HEK293T (cell line): ENCODE results near the gene CNKSR1.

Experiments used
- CTCF ChIA-PET: fragments of 350-600 bp; formaldehyde crosslinking; extraction: SDS; loops from one replicate; lab custom pipeline; 2021; ENCODE audit warnings: antibody characterized with exemption, inconsistent platforms; lab: Yijun Ruan, JAX
- POLR2A ChIA-PET: fragments of 350-600 bp; formaldehyde crosslinking; extraction: SDS; loops from one replicate; lab custom pipeline; 2020; ENCODE audit warnings: antibody characterized with exemption, inconsistent platforms; lab: Yijun Ruan, JAX
- DNase-seq: peaks from one replicate; pipeline ENCODE4 v3.0.0; 2012; ENCODE audit warnings: mixed read lengths; ENCODE audit errors: extremely low spot score
- ARNT ChIP-seq: fragments of 450-650 bp; IDR thresholded peaks from 2 replicates; pipeline ENCODE4 v1.6.1; 2017; ENCODE audit warnings: mild to moderate bottlenecking
- BHLHE40 ChIP-seq: fragments of 450-650 bp; IDR thresholded peaks from 2 replicates; pipeline ENCODE4 v1.6.1; 2016; ENCODE audit warnings: mild to moderate bottlenecking, moderate library complexity, borderline replicate concordance
- CTBP1 ChIP-seq: fragments of 450-650 bp; IDR thresholded peaks from 2 replicates; pipeline ENCODE4 v1.6.1; 2016; ENCODE audit warnings: borderline replicate concordance
- ELF4 ChIP-seq: fragments of 450-650 bp; IDR thresholded peaks from 2 replicates; pipeline ENCODE4 v1.6.1; 2017; ENCODE audit warnings: antibody characterized with exemption
- FOXA1 ChIP-seq: fragments of 450-650 bp; IDR thresholded peaks from 2 replicates; pipeline ENCODE4 v1.6.1; 2016; ENCODE audit warnings: mild to moderate bottlenecking
- FOXK2 ChIP-seq: fragments of 450-650 bp; IDR thresholded peaks from 2 replicates; pipeline ENCODE4 v1.6.1; 2016; ENCODE audit warnings: mild to moderate bottlenecking
- FOXM1 ChIP-seq: fragments of 450-650 bp; IDR thresholded peaks from 2 replicates; pipeline ENCODE4 v1.6.1; 2017; ENCODE audit warnings: mild to moderate bottlenecking, borderline replicate concordance
- HDGF ChIP-seq: fragments of 450-650 bp; IDR thresholded peaks from 2 replicates; pipeline ENCODE4 v1.6.1; 2017; ENCODE audit warnings: antibody characterized with exemption, borderline replicate concordance
- L3MBTL2 ChIP-seq: fragments of 450-650 bp; conservative IDR thresholded peaks from 2 replicates; pipeline ENCODE4 v1.6.1; 2016; ENCODE audit warnings: mild to moderate bottlenecking
- LEF1 ChIP-seq: fragments of 450-650 bp; IDR thresholded peaks from 2 replicates; pipeline ENCODE4 v1.6.1; 2017; ENCODE audit warnings: mild to moderate bottlenecking, borderline replicate concordance
- NFRKB ChIP-seq: fragments of 450-650 bp; IDR thresholded peaks from 2 replicates; pipeline ENCODE4 v1.6.1; 2016; ENCODE audit warnings: mild to moderate bottlenecking, moderate library complexity
- SP1 ChIP-seq: fragments of 450-650 bp; IDR thresholded peaks from 2 replicates; pipeline ENCODE4 v1.6.1; 2017
- SUZ12 ChIP-seq: fragments of 450-650 bp; IDR thresholded peaks from 2 replicates; pipeline ENCODE4 v1.6.1; 2016; ENCODE audit warnings: mild to moderate bottlenecking
- TARDBP ChIP-seq: fragments of 450-650 bp; IDR thresholded peaks from 2 replicates; pipeline ENCODE4 v1.6.1; 2016
- ZNF384 ChIP-seq: fragments of 450-650 bp; IDR thresholded peaks from 2 replicates; pipeline ENCODE4 v1.6.1; 2016
- TF ChIP-seq, protein P1 (sequence below): fragments of 450-650 bp; IDR thresholded peaks from 2 replicates; pipeline ENCODE4 v1.6.1; 2016

Gene CNKSR1

DNA sequence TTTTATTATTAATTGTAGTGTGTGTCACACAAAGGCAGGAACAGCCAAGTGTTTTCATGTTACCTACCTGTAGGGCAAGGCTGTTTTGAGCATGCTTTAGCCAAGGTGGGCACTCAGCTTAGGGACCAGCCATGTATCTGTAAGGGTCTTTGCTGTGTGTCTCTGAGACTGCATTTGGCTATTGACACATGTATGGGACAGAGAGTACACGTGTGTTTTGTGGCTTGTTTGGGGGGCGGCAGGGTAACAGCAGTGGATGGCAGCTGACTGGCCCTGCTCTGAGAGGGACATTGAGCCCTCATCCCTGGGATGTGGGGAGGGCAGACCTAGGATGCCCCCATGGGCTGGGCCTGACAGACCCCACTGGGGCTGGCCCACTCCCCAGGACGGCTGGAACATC, 20.0 kb downstream of the CNKSR1 start:
- ChIA-PET CTCF (no interaction called here), POLR2A (no interaction called here)
- TF ChIP-seq FOXK2, result no peak
- TF ChIP-seq, protein P1, sequence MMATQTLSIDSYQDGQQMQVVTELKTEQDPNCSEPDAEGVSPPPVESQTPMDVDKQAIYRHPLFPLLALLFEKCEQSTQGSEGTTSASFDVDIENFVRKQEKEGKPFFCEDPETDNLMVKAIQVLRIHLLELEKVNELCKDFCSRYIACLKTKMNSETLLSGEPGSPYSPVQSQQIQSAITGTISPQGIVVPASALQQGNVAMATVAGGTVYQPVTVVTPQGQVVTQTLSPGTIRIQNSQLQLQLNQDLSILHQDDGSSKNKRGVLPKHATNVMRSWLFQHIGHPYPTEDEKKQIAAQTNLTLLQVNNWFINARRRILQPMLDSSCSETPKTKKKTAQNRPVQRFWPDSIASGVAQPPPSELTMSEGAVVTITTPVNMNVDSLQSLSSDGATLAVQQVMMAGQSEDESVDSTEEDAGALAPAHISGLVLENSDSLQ, result no peak
- TF ChIP-seq SUZ12, result no peak
- TF ChIP-seq ELF4, result no peak
- no peak for TF ChIP-seq LEF1
- no peak for TF ChIP-seq ZNF384
- no peak for TF ChIP-seq L3MBTL2
- no peak for TF ChIP-seq FOXM1
- no peak for TF ChIP-seq CTBP1
- TF ChIP-seq BHLHE40, result no peak
- TF ChIP-seq TARDBP, result no peak
- no peak for TF ChIP-seq HDGF
- TF ChIP-seq ARNT, result no peak
- no peak for TF ChIP-seq NFRKB
- TF ChIP-seq FOXA1, result no peak
- no peak for TF ChIP-seq SP1
- DNase-seq, result no peak

DNA sequence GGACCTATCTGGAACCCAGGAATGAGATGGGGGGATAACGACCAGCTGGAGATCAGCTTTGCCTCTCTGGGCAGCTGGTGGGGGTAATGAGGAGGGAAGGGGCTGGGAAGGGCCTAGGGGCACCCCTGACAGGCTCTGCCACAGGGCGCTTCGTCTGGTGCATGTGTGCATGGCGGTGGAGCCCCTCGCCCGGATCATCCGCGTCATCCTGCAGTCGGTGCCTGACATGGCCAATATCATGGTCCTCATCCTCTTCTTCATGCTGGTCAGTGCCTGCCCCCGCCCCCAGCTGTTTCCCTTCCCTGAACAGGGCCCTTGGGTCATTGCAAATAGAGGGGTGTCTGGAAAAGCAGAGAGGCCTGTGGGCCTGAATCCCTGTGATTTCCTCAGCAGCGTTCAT, 20.5 kb downstream of the CNKSR1 start:
- CTCF ChIA-PET, result no interaction called here
- no peak for DNase-seq
- POLR2A ChIA-PET, result no interaction called here
- no peak for TF ChIP-seq L3MBTL2
- no peak for TF ChIP-seq FOXM1
- TF ChIP-seq, protein P1, result no peak
- no peak for TF ChIP-seq ARNT
- TF ChIP-seq BHLHE40, result no peak
- TF ChIP-seq NFRKB, result no peak
- TF ChIP-seq FOXA1, result no peak
- no peak for TF ChIP-seq SUZ12
- no peak for TF ChIP-seq ELF4
- TF ChIP-seq SP1, result no peak
- no peak for TF ChIP-seq ZNF384
- TF ChIP-seq HDGF, result no peak
- no peak for TF ChIP-seq TARDBP
- no peak for TF ChIP-seq FOXK2
- no peak for TF ChIP-seq LEF1

DNA sequence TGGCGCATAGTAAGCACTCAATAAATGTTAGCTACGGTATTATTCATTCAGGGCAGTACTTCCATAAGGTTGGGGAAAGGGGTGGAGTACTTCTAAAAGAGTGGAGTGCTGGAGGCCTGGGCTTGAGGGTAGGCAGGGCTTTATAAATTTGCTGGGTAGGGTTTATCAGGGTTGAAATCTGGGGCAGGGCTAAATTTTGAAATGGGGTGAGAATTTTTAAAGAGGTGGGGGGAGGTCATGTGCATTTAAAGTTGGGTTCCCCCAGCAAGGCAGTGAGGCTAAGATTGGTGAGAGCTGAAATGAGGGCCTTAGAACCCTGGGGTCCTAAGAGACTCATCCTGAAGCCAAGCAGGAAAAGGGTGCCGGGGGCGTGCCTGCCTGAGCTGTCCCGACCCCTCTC, 23.1 kb downstream of the CNKSR1 start:
- no peak for DNase-seq
- ChIA-PET POLR2A (no interaction called here), CTCF (no interaction called here)
- TF ChIP-seq FOXK2 (no peak), ZNF384 (no peak), SUZ12 (no peak), CTBP1 (no peak), SP1 (no peak), HDGF (no peak), L3MBTL2 (no peak), ARNT (no peak), NFRKB (no peak), LEF1 (no peak), FOXM1 (no peak), ELF4 (no peak), TARDBP (no peak), FOXA1 (no peak), BHLHE40 (no peak)
- TF ChIP-seq, protein P1, result no peak

DNA sequence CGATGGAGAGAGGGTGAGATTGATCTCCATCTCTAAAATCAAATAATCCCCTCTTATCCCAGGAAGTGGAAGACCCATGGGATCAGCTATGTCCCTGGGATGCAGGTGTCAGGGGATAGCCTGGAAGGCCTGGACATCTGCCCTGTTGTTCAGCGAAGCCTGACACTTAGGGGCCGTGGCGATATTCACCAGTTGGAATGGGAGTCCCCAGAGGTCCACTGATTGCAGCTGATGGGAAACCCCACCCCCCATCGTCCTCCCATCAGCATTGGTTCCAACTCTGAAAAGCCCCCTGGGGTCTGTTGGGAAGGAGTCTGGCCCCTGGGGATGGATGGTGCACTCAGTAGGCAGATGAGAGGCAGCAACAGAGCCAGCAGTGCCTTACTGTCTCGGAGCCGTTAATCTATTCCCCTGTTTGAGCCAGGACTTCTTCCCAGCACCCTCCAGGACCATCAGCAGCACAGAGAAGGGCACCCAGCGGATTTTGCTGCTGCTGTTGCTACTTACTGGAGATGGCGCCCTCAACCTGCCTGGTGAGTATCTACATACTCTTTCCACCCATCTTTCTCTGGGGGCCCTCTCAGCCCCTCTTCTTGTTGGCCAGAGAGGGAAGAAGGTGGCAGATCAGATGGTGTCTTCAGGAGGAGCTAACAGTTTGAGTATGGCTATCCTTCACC, 26.5 kb downstream of the CNKSR1 start:
- ChIA-PET CTCF (interaction anchor here (0.5 to 1.1 kb wide), 2 partner anchors 9 to 89 kb away, joined by 3 read pairs; no protein-coding TSS in a partner anchor), POLR2A (interaction anchor here (1.4 kb wide), 1 partner anchor 30 kb away, joined by 6 read pairs; the partner anchor contains the start of gene CEP85)
- no peak for DNase-seq
- no peak for TF ChIP-seq CTBP1
- TF ChIP-seq SP1, result no peak
- no peak for TF ChIP-seq FOXK2
- TF ChIP-seq TARDBP, result no peak
- no peak for TF ChIP-seq SUZ12

DNA sequence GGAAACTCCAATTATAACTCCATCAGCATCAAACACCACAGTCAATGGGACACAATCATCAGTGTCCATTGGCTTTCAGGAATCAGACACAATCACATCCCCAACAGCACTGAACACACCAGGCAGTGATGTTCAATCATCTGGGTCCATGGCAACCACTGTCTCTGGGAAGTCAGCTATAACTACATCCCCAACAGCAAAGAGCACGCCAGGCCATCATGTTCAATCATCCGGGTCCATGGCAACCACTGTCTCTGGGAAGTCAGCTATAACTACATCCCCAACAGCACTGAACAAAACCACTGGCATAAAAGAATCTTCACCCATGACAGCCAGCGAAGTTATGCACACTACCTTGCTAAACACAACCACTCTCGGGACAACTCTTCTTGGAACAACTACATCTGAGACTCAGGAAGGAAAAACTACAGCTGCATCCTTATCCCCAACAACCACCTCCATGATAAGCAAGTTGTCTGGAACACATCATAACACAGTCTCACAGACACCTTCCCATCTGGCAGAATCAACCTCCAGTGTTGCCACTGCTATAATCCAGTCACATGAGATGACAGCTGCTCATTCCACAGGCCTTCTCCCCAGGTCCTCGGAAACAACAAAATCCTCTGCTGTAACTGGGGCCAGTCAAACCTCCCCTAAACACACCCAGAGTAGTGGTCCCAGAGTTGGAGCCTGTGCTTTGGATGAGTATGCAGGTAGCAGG, 33.0 kb downstream of the CNKSR1 start:
- TF ChIP-seq FOXM1 (no peak), TARDBP (no peak), HDGF (no peak)
- POLR2A ChIA-PET, result interaction anchor here (0.6 to 1.5 kb wide), 2 partner anchors 24 to 25 kb away, joined by 3 to 6 read pairs; partner anchors contain the start of gene CEP85
- CTCF ChIA-PET, result interaction anchor here (0.6 to 2.7 kb wide), 2 partner anchors 24 to 362 kb away, joined by 10 to 12 read pairs; partner anchors contain the start of gene CEP85
- DNase-seq, result no peak
